ENCODE measurements around the gene FUBP3. TPM values are rescaled to one million over a fixed set of nuclear protein-coding genes. Genes with fewer than 3 reads are reported as not detected.

Gene FUBP3
- polyA plus RNA-seq, 12 donors, result 29.2 to 56.1 (median 41.5) TPM; not detected in 1

GRCh38 chr9:130632841-130633240, 53.5 kb downstream of the FUBP3 start:
- no peak for DNase-seq

GRCh38 chr9:130633336-130634190, 54.2 kb downstream of the FUBP3 start:
- no peak for DNase-seq

GRCh38 chr9:130634191-130634768, 54.9 kb downstream of the FUBP3 start:
- DNase-seq, result no peak

- no peak for DNase-seq
Observed at GRCh38 chr9:130634801-130635200, 55.4 kb downstream of the FUBP3 start.

- no peak for DNase-seq
Observed at GRCh38 chr9:130635306-130635705, 55.9 kb downstream of the FUBP3 start.

- DNase-seq, result no peak
Observed at GRCh38 chr9:130635721-130636647, 56.6 kb downstream of the FUBP3 start.

- DNase-seq, result no peak
Observed at GRCh38 chr9:130636648-130637020, 57.3 kb downstream of the FUBP3 start.

GRCh38 chr9:130638284-130639123, 59.1 kb downstream of the FUBP3 start:
- DNase-seq, result no peak

- DNase-seq, result no peak
Observed at GRCh38 chr9:130639124-130639765, 59.9 kb downstream of the FUBP3 start.

GRCh38 chr9:130639866-130640555, 60.6 kb downstream of the FUBP3 start:
- no peak for DNase-seq

- no peak for DNase-seq
Observed at GRCh38 chr9:130640681-130641080, 61.3 kb downstream of the FUBP3 start.

GRCh38 chr9:130642926-130643325, 63.5 kb downstream of the FUBP3 start:
- no peak for DNase-seq

GRCh38 chr9:130651221-130651620, 71.8 kb downstream of the FUBP3 start:
- DNase-seq, result no peak

GRCh38 chr9:130651752-130652151, 72.4 kb downstream of the FUBP3 start:
- no peak for DNase-seq

GRCh38 chr9:130654879-130655278, 75.5 kb downstream of the FUBP3 start:
- DNase-seq, result no peak

- no peak for DNase-seq
Observed at GRCh38 chr9:130658893-130659698, 79.7 kb downstream of the FUBP3 start.

- DNase-seq, result no peak
Observed at GRCh38 chr9:130659699-130660248, 80.4 kb downstream of the FUBP3 start.

- DNase-seq, result no peak
Observed at GRCh38 chr9:130660326-130660682, 80.9 kb downstream of the FUBP3 start.
